Activated naive CD8-positive, alpha-beta T cell treated with anti-CD3 and anti-CD28 coated beads, Interleukin-2, amount 50 U/mL, for 24 hours (primary cell): ENCODE results near the gene C5.
A peak's percentile ranks its signal among the peaks of the same experiment; 100 is the strongest.
"Not testable (repeated sequence)": the region's sequence is repeated elsewhere in the genome, so short reads cannot be mapped to it uniquely, and the experiment has no call there.

Source experiments
- ATAC-seq: fragments of 150-1000 bp; cut with Tn5 transposase; one replicate; pipeline ENCODE4 v1.10.0; 2021
- DNase-seq: peaks from one replicate; pipeline ENCODE4 v3.0.0; 2021
- H3K27ac Mint-ChIP-seq: one replicate; pipeline ENCODE4 v1.8.0; 2021; ENCODE audit warnings: mild to moderate bottlenecking, mixed read lengths
- H3K27me3 Mint-ChIP-seq: one replicate; pipeline ENCODE4 v1.8.0; 2021; ENCODE audit warnings: mixed read lengths
- H3K36me3 Mint-ChIP-seq: one replicate; pipeline ENCODE4 v1.8.0; 2021; ENCODE audit warnings: low read depth, mixed read lengths
- H3K4me1 Mint-ChIP-seq: one replicate; pipeline ENCODE4 v1.8.0; 2021; ENCODE audit warnings: mixed read lengths
- H3K4me3 Mint-ChIP-seq: one replicate; pipeline ENCODE4 v1.8.0; 2021; ENCODE audit warnings: mild to moderate bottlenecking, moderate library complexity, mixed read lengths
- H3K9me3 Mint-ChIP-seq: one replicate; pipeline ENCODE4 v1.8.0; 2021; ENCODE audit warnings: mixed read lengths

Gene C5

DNA sequence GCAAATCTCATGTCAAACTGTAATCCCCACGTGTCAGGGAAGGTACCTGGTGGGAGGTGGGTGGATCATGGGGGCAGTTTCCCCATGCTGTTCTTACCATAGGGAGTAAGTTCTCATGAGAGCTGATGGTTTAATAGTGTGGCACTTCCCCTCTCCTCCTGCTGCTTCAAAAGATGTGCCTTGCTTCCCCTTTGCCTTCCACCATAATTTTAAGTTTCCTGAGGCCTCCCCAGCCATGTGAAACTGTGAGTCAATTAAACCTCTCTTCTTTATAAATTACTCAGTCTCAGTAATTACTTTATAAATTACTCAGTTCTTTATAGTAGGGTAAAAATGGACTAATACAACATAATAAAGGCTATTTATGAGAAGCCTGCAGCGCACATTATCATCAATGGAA is 17.6 kb upstream of the C5 start:
- DNase-seq = no peak

DNA sequence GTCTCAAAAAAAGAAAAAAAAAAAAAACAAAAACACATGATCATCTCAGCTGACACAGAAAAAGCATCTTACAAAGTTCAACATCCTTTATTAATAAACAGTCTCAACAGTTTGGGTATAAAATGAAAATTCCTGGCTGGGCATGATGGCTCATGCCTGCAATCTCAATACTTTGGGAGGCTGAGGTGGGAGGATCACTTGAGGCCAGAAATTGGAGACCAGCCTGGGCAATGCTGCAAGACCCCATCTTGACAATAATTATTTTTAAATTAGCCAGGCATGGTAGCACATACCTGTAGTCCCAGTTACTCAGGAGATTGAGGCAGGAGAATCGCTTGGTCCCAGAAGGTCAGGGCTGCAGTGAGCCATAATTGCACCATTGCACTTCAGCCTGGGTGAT is 16.8 kb upstream of the C5 start:
- Mint-ChIP-seq H3K4me3 (no peak overlapping the region), H3K27ac (no peak overlapping the region), H3K9me3 (peaks cover 19% of the 10 kb centered on the region), H3K4me1 (peaks cover 36% of the 10 kb centered on the region), H3K36me3 (peaks cover 14% of the 10 kb centered on the region), H3K27me3 (peaks cover 2% of the 10 kb centered on the region)
- DNase-seq = no peak
- no peak for ATAC-seq

More for the DNA sequence above, 17.6 kb upstream of the C5 start:
- Mint-ChIP-seq H3K4me3 (no peak overlapping the region), H3K27me3 (peaks cover 2% of the 10 kb centered on the region), H3K27ac (peak overlapping the region; percentile 70), H3K9me3 (peaks cover 19% of the 10 kb centered on the region), H3K4me1 (peaks cover 40% of the 10 kb centered on the region), H3K36me3 (peaks cover 14% of the 10 kb centered on the region)
- peak; percentile 31 for ATAC-seq

- DNase-seq (no peak), ATAC-seq (peak; percentile 40)
- H3K27ac Mint-ChIP-seq = no peak overlapping the region
- peaks cover 2% of the 10 kb centered on the region for H3K27me3 Mint-ChIP-seq
- peaks cover 6% of the 10 kb centered on the region for H3K9me3 Mint-ChIP-seq
- peaks cover 4% of the 10 kb centered on the region for H3K36me3 Mint-ChIP-seq
- peaks cover 16% of the 10 kb centered on the region for H3K4me1 Mint-ChIP-seq
- no peak overlapping the region for H3K4me3 Mint-ChIP-seq
These were observed 10.0 kb upstream of the C5 start for GRCh38 chr9:121059998-121060636.

- peaks cover 4% of the 10 kb centered on the region for H3K36me3 Mint-ChIP-seq
- peaks cover 6% of the 10 kb centered on the region for H3K9me3 Mint-ChIP-seq
- no peak overlapping the region for H3K4me3 Mint-ChIP-seq
- no peak overlapping the region for H3K27ac Mint-ChIP-seq
- no peak for ATAC-seq
- H3K27me3 Mint-ChIP-seq = peaks cover 2% of the 10 kb centered on the region
- peaks cover 16% of the 10 kb centered on the region for H3K4me1 Mint-ChIP-seq
- no peak for DNase-seq
These were observed 9.4 kb upstream of the C5 start for GRCh38 chr9:121059513-121059912.

- no peaks in the 10 kb centered on the region for H3K27me3 Mint-ChIP-seq
- no peak for DNase-seq
- no peak for ATAC-seq
- peaks cover 12% of the 10 kb centered on the region for H3K4me1 Mint-ChIP-seq
- H3K36me3 Mint-ChIP-seq = peaks cover 4% of the 10 kb centered on the region
- H3K4me3 Mint-ChIP-seq = no peak overlapping the region
- H3K9me3 Mint-ChIP-seq = peaks cover 6% of the 10 kb centered on the region
- no peak overlapping the region for H3K27ac Mint-ChIP-seq
These were observed 7.7 kb upstream of the C5 start for GRCh38 chr9:121057821-121058220.

DNA sequence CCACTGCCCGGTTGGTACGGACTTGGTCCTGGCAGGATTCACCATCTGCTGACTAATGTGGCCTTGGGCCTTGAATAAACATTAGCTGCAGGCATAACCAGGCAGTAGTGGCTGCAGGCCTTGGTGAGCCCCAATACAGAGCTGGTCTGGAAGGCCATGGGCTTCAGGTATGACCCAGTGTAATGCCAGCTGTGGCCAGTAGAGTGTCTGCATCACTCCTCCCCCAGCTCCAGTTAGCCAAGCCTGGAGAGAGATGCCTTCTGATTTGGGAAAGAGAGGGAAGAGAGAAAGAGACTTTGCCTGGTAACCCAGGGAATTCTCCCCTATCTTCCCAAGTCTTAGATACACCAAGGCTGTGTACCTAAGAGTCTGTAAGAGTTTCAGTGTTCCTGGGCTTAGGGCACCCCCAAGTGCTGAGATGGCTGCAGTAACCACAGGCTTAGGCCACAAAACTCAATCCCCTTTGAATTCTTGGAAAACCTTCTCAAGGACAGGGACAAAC is 5.6 kb upstream of the C5 start:
- ATAC-seq (no peak), DNase-seq (no peak)
- Mint-ChIP-seq H3K4me1 (peaks cover 5% of the 10 kb centered on the region), H3K9me3 (peaks cover 6% of the 10 kb centered on the region), H3K27me3 (no peaks in the 10 kb centered on the region), H3K4me3 (no peak overlapping the region), H3K36me3 (peaks cover 4% of the 10 kb centered on the region), H3K27ac (no peak overlapping the region)

DNA sequence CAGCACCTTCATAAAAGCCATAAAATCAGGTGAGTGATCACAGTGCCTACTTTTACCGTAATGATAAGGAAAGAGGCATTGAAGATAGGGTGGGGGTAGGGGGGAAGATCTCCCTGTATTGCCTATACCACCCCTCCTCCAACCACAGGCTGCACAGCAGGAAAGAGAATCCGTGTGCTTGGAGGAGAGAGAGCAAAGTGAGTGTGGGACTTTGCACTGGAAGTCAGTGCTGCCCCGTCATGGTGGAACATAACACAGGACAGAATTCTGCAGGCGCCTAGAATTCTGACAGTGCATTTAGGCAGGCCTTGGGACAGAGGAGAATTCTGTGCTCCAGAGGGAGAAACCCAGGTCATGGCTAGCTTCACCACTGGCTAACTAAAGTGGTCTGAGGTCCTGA is 3.5 kb upstream of the C5 start:
- Mint-ChIP-seq H3K4me1 (no peaks in the 10 kb centered on the region), H3K9me3 (peaks cover 6% of the 10 kb centered on the region), H3K4me3 (no peak overlapping the region), H3K36me3 (peaks cover 4% of the 10 kb centered on the region), H3K27me3 (no peaks in the 10 kb centered on the region), H3K27ac (no peak overlapping the region)
- ATAC-seq (no peak), DNase-seq (no peak)

- Mint-ChIP-seq H3K27me3 (no peaks in the 10 kb centered on the region), H3K27ac (no peak overlapping the region), H3K36me3 (no peaks in the 10 kb centered on the region), H3K9me3 (no peaks in the 10 kb centered on the region), H3K4me1 (no peaks in the 10 kb centered on the region), H3K4me3 (no peak overlapping the region)
- no peak for DNase-seq
- ATAC-seq = no peak
These were observed 1.5 kb downstream of the C5 start for GRCh38 chr9:121048618-121049017.

GRCh38 chr9:121048175-121048574 is 1.9 kb downstream of the C5 start:
- Mint-ChIP-seq H3K4me3 (no peak overlapping the region), H3K36me3 (no peaks in the 10 kb centered on the region), H3K9me3 (no peaks in the 10 kb centered on the region), H3K4me1 (no peaks in the 10 kb centered on the region), H3K27me3 (no peaks in the 10 kb centered on the region), H3K27ac (no peak overlapping the region)
- DNase-seq (no peak), ATAC-seq (no peak)

- Mint-ChIP-seq H3K4me3 (no peak overlapping the region), H3K27ac (no peak overlapping the region), H3K27me3 (no peaks in the 10 kb centered on the region), H3K36me3 (no peaks in the 10 kb centered on the region), H3K4me1 (no peaks in the 10 kb centered on the region), H3K9me3 (no peaks in the 10 kb centered on the region)
- ATAC-seq (no peak), DNase-seq (no peak)
These were observed 11.3 kb downstream of the C5 start for GRCh38 chr9:121038804-121039203.

GRCh38 chr9:121038362-121038761 is 11.7 kb downstream of the C5 start:
- Mint-ChIP-seq H3K4me3 (no peak overlapping the region), H3K4me1 (no peaks in the 10 kb centered on the region), H3K27ac (no peak overlapping the region), H3K27me3 (no peaks in the 10 kb centered on the region), H3K36me3 (no peaks in the 10 kb centered on the region), H3K9me3 (no peaks in the 10 kb centered on the region)
- ATAC-seq = no peak
- no peak for DNase-seq

DNA sequence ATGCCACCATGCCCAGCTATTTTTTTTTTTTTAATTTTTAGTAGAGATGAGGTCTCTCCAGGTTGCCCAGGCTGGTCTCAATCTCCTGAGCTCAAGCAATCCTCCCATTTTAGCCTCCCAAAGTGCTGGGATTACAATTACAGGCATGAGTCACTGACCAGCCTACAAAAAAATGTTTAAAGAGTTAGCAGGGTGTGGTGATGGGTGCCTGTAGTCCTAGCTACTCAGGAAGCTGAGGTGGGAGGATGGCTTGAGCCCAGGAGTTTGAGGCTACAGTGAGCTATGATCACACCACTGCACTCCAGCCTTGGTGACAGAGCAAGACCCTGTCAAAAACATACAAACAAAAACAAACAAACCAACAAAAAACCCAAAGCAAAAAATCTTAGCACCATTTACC is 14.4 kb downstream of the C5 start:
- H3K9me3 Mint-ChIP-seq, H3K4me3 Mint-ChIP-seq, H3K27me3 Mint-ChIP-seq, H3K4me1 Mint-ChIP-seq, H3K36me3 Mint-ChIP-seq, DNase-seq, H3K27ac Mint-ChIP-seq, ATAC-seq: not testable (repeated sequence)

GRCh38 chr9:121034529-121034928 is 15.5 kb downstream of the C5 start:
- H3K27me3 Mint-ChIP-seq = no peaks in the 10 kb centered on the region
- H3K9me3 Mint-ChIP-seq = no peaks in the 10 kb centered on the region
- ATAC-seq (no peak), DNase-seq (no peak)
- H3K4me1 Mint-ChIP-seq = no peaks in the 10 kb centered on the region
- H3K27ac Mint-ChIP-seq = no peak overlapping the region
- H3K36me3 Mint-ChIP-seq = no peaks in the 10 kb centered on the region
- no peak overlapping the region for H3K4me3 Mint-ChIP-seq

GRCh38 chr9:121029469-121029868 is 20.6 kb downstream of the C5 start:
- ATAC-seq = no peak
- no peaks in the 10 kb centered on the region for H3K36me3 Mint-ChIP-seq
- no peak for DNase-seq
- no peak overlapping the region for H3K27ac Mint-ChIP-seq
- H3K4me3 Mint-ChIP-seq = no peak overlapping the region
- no peaks in the 10 kb centered on the region for H3K9me3 Mint-ChIP-seq
- H3K27me3 Mint-ChIP-seq = no peaks in the 10 kb centered on the region
- H3K4me1 Mint-ChIP-seq = no peaks in the 10 kb centered on the region

DNA sequence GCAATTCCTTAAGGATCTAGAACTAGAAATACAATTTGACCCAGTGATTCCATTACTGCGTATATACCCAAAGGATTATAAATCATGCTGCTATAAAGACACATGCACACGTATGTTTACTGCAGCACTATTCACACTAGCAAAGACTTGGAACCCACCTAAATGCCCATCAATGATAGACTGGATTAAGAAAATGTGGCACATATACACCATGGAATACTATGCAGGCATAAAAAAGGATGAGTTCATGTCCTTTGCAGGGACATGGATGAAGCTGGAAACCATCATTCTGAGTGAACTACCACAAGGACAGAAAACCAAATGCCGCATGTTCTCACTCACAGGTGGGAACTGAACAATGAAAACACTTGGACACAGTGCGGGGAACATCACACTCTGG is 21.8 kb downstream of the C5 start:
- ATAC-seq, H3K9me3 Mint-ChIP-seq, H3K36me3 Mint-ChIP-seq, H3K27me3 Mint-ChIP-seq, DNase-seq, H3K4me3 Mint-ChIP-seq, H3K27ac Mint-ChIP-seq, H3K4me1 Mint-ChIP-seq: not testable (repeated sequence)

DNA sequence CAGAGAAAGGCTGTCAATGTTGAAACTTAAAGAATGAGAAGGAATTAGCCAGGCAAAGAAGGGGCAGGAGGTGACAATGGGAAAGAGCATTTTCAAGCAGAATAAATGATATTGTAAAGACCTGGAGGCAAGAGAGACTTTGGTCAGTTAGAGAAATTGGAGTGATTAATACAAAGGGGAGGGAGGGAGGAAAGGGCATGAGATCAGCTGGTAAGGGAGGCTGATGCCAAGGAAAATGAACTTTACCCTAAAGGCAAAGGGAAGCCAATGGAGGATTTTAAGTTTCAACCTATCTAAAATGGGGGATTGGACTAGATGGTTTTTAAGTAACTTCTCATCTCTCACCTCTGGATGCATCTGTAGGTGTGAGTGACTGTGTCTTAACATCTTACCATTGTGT is 23.3 kb downstream of the C5 start:
- Mint-ChIP-seq H3K9me3 (no peaks in the 10 kb centered on the region), H3K4me3 (no peak overlapping the region), H3K36me3 (no peaks in the 10 kb centered on the region), H3K27ac (no peak overlapping the region), H3K4me1 (no peaks in the 10 kb centered on the region), H3K27me3 (no peaks in the 10 kb centered on the region)
- no peak for ATAC-seq
- no peak for DNase-seq
